Endothelial cell of umbilical vein (primary cell): ENCODE results near the gene FOXO6. TPM values are rescaled to one million over a fixed set of nuclear protein-coding genes. Genes with fewer than 3 reads are reported as not detected.

Experiments used
- BruUV-seq: library from RNA; stranded (reverse); fragments of 400-500 nt; replicated peaks from 2 replicates; lab custom pipeline; 2021; lab: Mats Ljungman, UMichigan
- CTCF ChIA-PET: fragments of 300-600, 350-600 bp; sonication (Branson Sonifier 250); formaldehyde crosslinking; loops from one replicate; lab custom pipeline; 2021; ENCODE audit warnings: antibody characterized with exemption, inconsistent platforms; lab: Charles Lee
- POLR2A ChIA-PET: fragments of 300-600, 350-600 bp; sonication (Branson Sonifier 250); formaldehyde crosslinking; loops from one replicate; lab custom pipeline; 2021; ENCODE audit warnings: antibody characterized with exemption, inconsistent platforms; lab: Charles Lee
- DNase-seq: peaks from one replicate; pipeline ENCODE4 v3.0.0-alpha.2; 2011; ENCODE audit warnings: low read depth, low spot score
- FAIRE-seq: peaks from 2 replicates; lab custom pipeline; 2011; peaks lifted over from hg19 to GRCh38; lab: Jason Lieb, UNC
- H2AFZ ChIP-seq: 2 replicates; pipeline ENCODE4 v1.6.0; 2012; ENCODE audit warnings: low read depth, low read length, control low read depth, inconsistent platforms
- H3K27ac ChIP-seq: 2 replicates; pipeline ENCODE4 v1.5.1; 2011; ENCODE audit warnings: low read depth, mild to moderate bottlenecking, control low read depth, low read length, moderate library complexity; ENCODE audit not compliant: insufficient read depth
- H3K27me3 ChIP-seq, 2 experiments: 2 replicates each; pipeline versions ENCODE4 v1.6.0 to v1.6.1; 2011; ENCODE audit warnings: low read length in 2 of 2, mixed read lengths in 1 of 2; ENCODE audit not compliant: control insufficient read depth in 2 of 2, insufficient read depth in 2 of 2
- H3K36me3 ChIP-seq, 2 experiments: 2 replicates in 1 of 2; 3 replicates in 1 of 2; pipeline ENCODE4 v1.5.1; 2011; ENCODE audit warnings: low read length in 2 of 2, mild to moderate bottlenecking in 1 of 2, moderate library complexity in 1 of 2; ENCODE audit not compliant: control insufficient read depth in 2 of 2, insufficient read depth in 2 of 2; ENCODE audit errors: extremely low read depth in 1 of 2
- H3K4me1 ChIP-seq: 3 replicates; pipeline ENCODE4 v1.5.1; 2011; ENCODE audit warnings: mild to moderate bottlenecking, low read length; ENCODE audit not compliant: control insufficient read depth, insufficient read depth; ENCODE audit errors: extremely low read depth
- H3K4me2 ChIP-seq: 2 replicates; pipeline ENCODE4 v1.6.1; 2011; ENCODE audit warnings: low read length, control low read depth, mixed read lengths; ENCODE audit not compliant: insufficient read depth
- H3K4me3 ChIP-seq, 3 experiments: fragments of 200-600 bp in 1 of 3; sonication (generic), shearing (Covaris generic) in 1 of 3; replicated peaks in 1 of 3; 2 replicates each; pipeline ENCODE4 v1.5.1; 2011 to 2016; ENCODE audit warnings: control low read depth in 3 of 3, low read length in 3 of 3, mild to moderate bottlenecking in 2 of 3, inconsistent platforms in 1 of 3, low read depth in 1 of 3, moderate library complexity in 1 of 3; ENCODE audit not compliant: insufficient read depth in 1 of 3
- H3K79me2 ChIP-seq: 2 replicates; pipeline ENCODE4 v1.6.0; 2012; ENCODE audit warnings: low read length, inconsistent platforms; ENCODE audit not compliant: control insufficient read depth, insufficient read depth
- H3K9ac ChIP-seq: replicated peaks from 2 replicates; pipeline ENCODE3; 2011; ENCODE audit warnings: low read length, control low read depth; ENCODE audit not compliant: insufficient read depth; ENCODE audit errors: extremely low read depth
- H3K9me1 ChIP-seq: replicated peaks from 3 replicates; pipeline ENCODE4 v1.6.0; 2011; ENCODE audit warnings: mild to moderate bottlenecking, low read length; ENCODE audit not compliant: control insufficient read depth, insufficient read depth; ENCODE audit errors: extremely low read depth
- H3K9me3 ChIP-seq: replicated peaks from 2 replicates; pipeline ENCODE4 v1.5.1; 2012; ENCODE audit warnings: low read length, inconsistent platforms; ENCODE audit not compliant: control insufficient read depth, insufficient read depth
- H4K20me1 ChIP-seq: replicated peaks from 2 replicates; pipeline ENCODE3; 2011; ENCODE audit warnings: mild to moderate bottlenecking, low read length; ENCODE audit not compliant: control insufficient read depth, insufficient read depth; ENCODE audit errors: extremely low read depth
- EZH2 ChIP-seq: IDR thresholded peaks from 2 replicates; pipeline ENCODE4 v1.6.1; 2012; ENCODE audit warnings: borderline replicate concordance, low read depth, mild to moderate bottlenecking, moderate library complexity, low read length, inconsistent platforms; ENCODE audit not compliant: severe bottlenecking
- FOS ChIP-seq: IDR thresholded peaks from 2 replicates; pipeline ENCODE4 v1.6.1; 2011; ENCODE audit warnings: mild to moderate bottlenecking, low read length, moderate library complexity, borderline replicate concordance; ENCODE audit not compliant: insufficient read depth
- GATA2 ChIP-seq: IDR thresholded peaks from 2 replicates; pipeline ENCODE4 v1.7.0; 2011; ENCODE audit warnings: low read depth, mild to moderate bottlenecking, moderate library complexity, mixed read lengths, low read length; ENCODE audit not compliant: insufficient read length, insufficient read depth
- JUN ChIP-seq: IDR thresholded peaks from 2 replicates; pipeline ENCODE4 v1.6.1; 2011; ENCODE audit warnings: borderline replicate concordance, low read depth; ENCODE audit not compliant: insufficient read length, insufficient read depth
- MAX ChIP-seq: IDR thresholded peaks from 2 replicates; pipeline ENCODE4 v1.6.1; 2011; ENCODE audit not compliant: insufficient read depth, insufficient read length
- MYC ChIP-seq: IDR thresholded peaks from one replicate; pipeline ENCODE4 v1.6.1; 2011; ENCODE audit warnings: mild to moderate bottlenecking, low read depth, low read length
- POLR2A ChIP-seq: IDR thresholded peaks from 2 replicates; pipeline ENCODE4 v1.6.1; 2012; ENCODE audit warnings: low read depth, mild to moderate bottlenecking, control low read depth, low read length
- POLR2AphosphoS5 ChIP-seq: IDR thresholded peaks from 2 replicates; pipeline ENCODE4 v1.6.1; 2012; ENCODE audit warnings: low read depth, mild to moderate bottlenecking, control low read depth, low read length, moderate library complexity; ENCODE audit not compliant: insufficient read depth
- dilution Hi-C: fragments of 300-500 bp; cut with MboI; formaldehyde crosslinking; loops from one replicate; pipeline ENCODE4 v1.15.0; 2019; ENCODE audit warnings: low sequenced_read_pairs; ENCODE audit not compliant: extremely low pct_ligation_motif_present
- intact Hi-C: fragments of 100-400 bp; cut with micrococcal nuclease; formaldehyde crosslinking; loops from one replicate; pipeline ENCODE4 v1.10.0; 2022
- polyA plus RNA-seq, 4 experiments: library from polyadenylated mRNA; depleted of rRNA in 3 of 4; stranded (reverse) in 3 of 4; unstranded in 1 of 4; fragments of >200 nt; gene quantifications; 2 replicates each; pipeline versions ENCODE4 v1.2.1 to v1.2.3, GENCODE V29; 2011 to 2012; ENCODE audit warnings: missing spikeins in 1 of 4
- total RNA-seq: library from RNA; stranded (reverse); gene quantifications from 2 replicates; pipeline ENCODE4 v1.2.3, GENCODE V29; 2021
- TF ChIP-seq, protein P1 (sequence below), 2 donors: IDR thresholded peaks; 1 replicate in 1 of 2; 2 replicates in 1 of 2; pipeline ENCODE4 v1.5.1; 2011; ENCODE audit warnings: low read length in 2 of 2, mild to moderate bottlenecking in 2 of 2, moderate library complexity in 2 of 2, control low read depth in 1 of 2, inconsistent platforms in 1 of 2, low read depth in 1 of 2; ENCODE audit not compliant: insufficient read depth in 1 of 2; ENCODE audit errors: extremely low read depth in 1 of 2

Gene FOXO6
- total and polyA plus RNA-seq, 2 donors (not counting 3 experiments of a cell fraction or from before 2014, with no cell fraction given), result 0.04 to 0.38 TPM

DNA sequence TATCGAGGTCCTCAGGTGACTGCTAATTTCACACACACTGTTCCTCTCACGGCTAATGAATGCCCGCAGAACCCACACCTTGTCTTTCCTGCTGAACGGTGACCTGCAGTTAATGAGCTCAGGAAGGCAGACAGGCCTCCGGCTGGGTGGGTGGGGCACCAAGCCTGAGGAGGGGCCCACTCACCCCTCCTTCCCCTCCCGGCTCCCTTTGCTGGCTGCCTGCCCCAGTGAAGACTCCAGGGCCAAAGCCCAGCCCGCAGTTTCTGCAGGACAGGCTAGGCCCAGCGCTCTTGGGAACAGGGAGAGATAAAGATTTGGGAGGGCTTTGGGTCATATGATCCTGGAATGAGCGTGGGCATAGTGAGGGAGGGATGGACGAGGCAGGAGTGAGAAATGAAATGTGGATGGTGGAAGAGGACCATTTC, 26.4 kb downstream of the FOXO6 start:
- no peaks in the 10 kb centered on the region for H3K4me1 ChIP-seq
- no peaks in the 10 kb centered on the region for H3K9me3 ChIP-seq
- H3K36me3 ChIP-seq, result no peaks in the 10 kb centered on the region
- no peaks in the 10 kb centered on the region for H3K79me2 ChIP-seq
- H2AFZ ChIP-seq, result no peak overlapping the region
- H3K4me3 ChIP-seq, result no peak overlapping the region
- FAIRE-seq, result no peak
- H3K27me3 ChIP-seq, result peaks cover 6 to 21% of the 10 kb centered on the region in 2 experiments
- CTCF ChIA-PET, result interaction anchor here (1.0 kb wide), 1 partner anchor 105 kb away, joined by 4 read pairs; no protein-coding TSS in a partner anchor
- H3K4me2 ChIP-seq, result no peak overlapping the region
- POLR2A ChIA-PET, result no interaction called here
- no TSS peak for BruUV-seq
- no peaks in the 10 kb centered on the region for H4K20me1 ChIP-seq
- no peak overlapping the region for H3K27ac ChIP-seq
- intact Hi-C loops (no loop called here), dilution Hi-C loops (no loop called here)
- H3K9me1 ChIP-seq, result no peaks in the 10 kb centered on the region
- no peak for TF ChIP-seq GATA2
- TF ChIP-seq MAX, result no peak
- no peak for TF ChIP-seq JUN
- no peak for TF ChIP-seq POLR2A
- TF ChIP-seq, protein P1, sequence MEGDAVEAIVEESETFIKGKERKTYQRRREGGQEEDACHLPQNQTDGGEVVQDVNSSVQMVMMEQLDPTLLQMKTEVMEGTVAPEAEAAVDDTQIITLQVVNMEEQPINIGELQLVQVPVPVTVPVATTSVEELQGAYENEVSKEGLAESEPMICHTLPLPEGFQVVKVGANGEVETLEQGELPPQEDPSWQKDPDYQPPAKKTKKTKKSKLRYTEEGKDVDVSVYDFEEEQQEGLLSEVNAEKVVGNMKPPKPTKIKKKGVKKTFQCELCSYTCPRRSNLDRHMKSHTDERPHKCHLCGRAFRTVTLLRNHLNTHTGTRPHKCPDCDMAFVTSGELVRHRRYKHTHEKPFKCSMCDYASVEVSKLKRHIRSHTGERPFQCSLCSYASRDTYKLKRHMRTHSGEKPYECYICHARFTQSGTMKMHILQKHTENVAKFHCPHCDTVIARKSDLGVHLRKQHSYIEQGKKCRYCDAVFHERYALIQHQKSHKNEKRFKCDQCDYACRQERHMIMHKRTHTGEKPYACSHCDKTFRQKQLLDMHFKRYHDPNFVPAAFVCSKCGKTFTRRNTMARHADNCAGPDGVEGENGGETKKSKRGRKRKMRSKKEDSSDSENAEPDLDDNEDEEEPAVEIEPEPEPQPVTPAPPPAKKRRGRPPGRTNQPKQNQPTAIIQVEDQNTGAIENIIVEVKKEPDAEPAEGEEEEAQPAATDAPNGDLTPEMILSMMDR (IDR thresholded peaks at IDR 0.05; ENCODE audit: extremely low read depth in 1 of 2, insufficient read depth in 1 of 2, low read depth in 1 of 2, low read length in 2 of 2), result no peak
- no peak for TF ChIP-seq MYC
- no peak for TF ChIP-seq FOS
- TF ChIP-seq EZH2, result no peak
- TF ChIP-seq POLR2AphosphoS5, result no peak
- DNase-seq, result no peak
- H3K9ac ChIP-seq, result no peak overlapping the region
